Limb (tissue), 2 donors: ENCODE results near the gene IDS.
"Not testable (repeated sequence)": the region's sequence is repeated elsewhere in the genome, so short reads cannot be mapped to it uniquely, and the experiment has no call there.

Source experiments
- DNase-seq, 2 donors: peaks; one replicate each; pipeline ENCODE4 v3.0.0-alpha.2; 2016; ENCODE audit errors: extremely low spot score in 2 of 2

The IDS gene

DNA sequence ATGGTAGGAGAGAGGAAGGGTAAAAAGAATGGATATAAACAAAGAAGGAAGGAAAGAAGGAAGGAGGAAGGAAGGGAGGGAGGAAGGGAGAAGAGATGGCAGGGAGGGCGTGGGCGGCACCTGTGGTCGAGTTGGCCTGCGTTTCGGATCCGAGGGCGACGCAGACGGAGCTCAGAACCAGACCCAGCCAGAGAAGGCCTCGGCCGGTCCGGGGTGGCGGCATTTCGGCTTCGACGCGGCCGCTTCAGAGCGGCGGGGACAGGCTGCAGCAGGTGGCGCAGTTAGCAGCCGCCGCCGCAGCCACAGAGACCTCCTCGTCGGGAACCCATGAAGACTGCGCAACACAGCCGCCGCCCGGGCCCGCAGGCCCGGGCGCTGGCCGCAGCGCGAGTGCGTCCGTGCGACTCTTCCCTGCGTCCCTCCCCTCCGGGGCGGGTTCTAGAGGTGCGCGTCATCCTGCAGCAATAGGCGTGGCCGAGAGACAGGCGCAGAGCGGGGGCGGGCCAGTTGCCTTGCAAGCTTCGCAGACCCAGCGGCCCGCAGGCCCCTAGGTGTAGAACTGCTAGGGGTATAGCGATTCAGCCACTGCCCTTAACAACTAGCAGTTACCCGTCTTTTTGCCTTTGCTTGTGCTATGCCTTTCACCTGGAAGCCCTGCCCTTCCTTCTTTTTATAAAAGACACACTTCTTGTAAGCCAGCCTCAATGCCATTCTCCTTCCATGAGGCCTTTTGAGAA, at the start of gene IDS:
IDS (minus strand) TSS at position 392 of the 737 bp plus-strand sequence; CDS start at position 223, 169 bp downstream.
- peak; percentile 80 to 88 for DNase-seq

GRCh38 chrX:149551939-149552248, 46.8 kb upstream of the IDS start:
- DNase-seq, result not testable (repeated sequence)

DNA sequence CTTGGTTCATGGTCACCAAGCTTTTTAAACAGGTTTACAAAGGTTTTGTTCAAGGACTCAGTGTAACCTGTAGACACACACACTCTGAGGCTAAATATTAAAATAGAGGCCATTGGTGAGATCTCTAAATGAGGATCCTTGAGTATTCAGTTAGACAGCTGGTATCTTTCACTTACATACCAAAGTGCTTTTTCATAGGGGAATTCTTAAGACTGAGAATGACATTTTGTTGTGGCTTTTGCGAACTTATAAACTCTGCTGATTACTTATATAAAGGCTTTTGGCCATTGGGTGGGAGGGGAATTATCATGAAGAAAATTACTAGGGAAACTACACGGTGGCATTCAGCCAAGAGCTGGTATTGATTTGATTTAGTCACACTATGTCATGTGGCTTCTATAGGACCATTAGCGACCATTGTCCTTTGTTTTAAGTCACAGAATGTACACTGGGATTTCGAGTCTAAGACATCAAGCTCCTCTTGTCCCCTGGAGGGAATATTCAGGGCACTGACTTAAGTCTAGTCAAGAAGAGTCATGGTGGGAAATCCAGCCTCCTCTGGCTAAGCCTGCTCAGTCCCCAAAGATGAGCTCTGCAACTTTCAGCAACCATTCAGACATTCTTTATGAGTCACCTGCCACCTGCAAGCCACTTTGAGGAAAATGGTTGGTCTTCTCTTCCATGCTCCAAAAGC, 46.3 kb upstream of the IDS start:
- not testable (repeated sequence) for DNase-seq

GRCh38 chrX:149550454-149550853, 45.3 kb upstream of the IDS start:
- DNase-seq, result not testable (repeated sequence)

DNA sequence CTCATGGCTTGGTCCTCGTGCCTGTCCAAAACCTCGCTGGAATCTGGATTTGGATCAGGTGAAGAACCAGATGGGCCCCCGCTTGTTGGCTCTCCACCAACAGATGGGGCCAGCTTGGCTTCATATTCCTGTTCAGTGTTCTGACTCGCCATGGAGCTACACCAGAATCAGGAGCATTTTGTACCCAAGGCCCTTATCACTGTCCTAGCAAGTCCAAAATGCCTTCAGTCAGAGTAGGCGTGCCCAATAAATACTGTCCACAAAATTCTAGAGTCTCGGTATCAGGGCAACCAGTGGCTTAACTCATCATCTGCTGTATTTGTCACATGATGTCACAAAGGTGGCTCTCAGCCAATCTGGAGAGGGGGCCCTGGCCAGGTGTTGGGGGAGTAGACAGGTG, 44.6 kb upstream of the IDS start, which contains the start of gene HSFX3:
HSFX3 (minus strand) TSS at position 224 of the 400 bp plus-strand sequence; CDS start at position 152, 72 bp downstream.
- not testable (repeated sequence) for DNase-seq

- not testable (repeated sequence) for DNase-seq
Observed at GRCh38 chrX:149547782-149548181, 42.7 kb upstream of the IDS start.

DNA sequence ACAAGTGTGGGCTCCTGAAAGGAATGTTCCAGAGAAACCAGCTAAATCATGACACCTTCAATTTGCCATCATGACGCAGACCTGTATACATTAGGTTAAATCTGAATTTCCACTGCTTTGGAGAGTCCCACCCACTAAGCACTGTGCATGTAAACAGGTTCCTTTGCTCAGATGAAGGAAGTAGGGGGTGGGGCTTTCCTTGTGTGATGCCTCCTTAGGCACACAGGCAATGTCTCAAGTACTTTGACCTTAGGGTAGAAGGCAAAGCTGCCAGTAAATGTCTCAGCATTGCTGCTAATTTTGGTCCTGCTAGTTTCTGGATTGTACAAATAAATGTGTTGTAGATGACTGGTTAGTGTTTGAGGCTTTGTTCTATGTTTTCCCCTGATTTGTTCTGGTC, 41.9 kb upstream of the IDS start:
- DNase-seq, result not testable (repeated sequence)

DNA sequence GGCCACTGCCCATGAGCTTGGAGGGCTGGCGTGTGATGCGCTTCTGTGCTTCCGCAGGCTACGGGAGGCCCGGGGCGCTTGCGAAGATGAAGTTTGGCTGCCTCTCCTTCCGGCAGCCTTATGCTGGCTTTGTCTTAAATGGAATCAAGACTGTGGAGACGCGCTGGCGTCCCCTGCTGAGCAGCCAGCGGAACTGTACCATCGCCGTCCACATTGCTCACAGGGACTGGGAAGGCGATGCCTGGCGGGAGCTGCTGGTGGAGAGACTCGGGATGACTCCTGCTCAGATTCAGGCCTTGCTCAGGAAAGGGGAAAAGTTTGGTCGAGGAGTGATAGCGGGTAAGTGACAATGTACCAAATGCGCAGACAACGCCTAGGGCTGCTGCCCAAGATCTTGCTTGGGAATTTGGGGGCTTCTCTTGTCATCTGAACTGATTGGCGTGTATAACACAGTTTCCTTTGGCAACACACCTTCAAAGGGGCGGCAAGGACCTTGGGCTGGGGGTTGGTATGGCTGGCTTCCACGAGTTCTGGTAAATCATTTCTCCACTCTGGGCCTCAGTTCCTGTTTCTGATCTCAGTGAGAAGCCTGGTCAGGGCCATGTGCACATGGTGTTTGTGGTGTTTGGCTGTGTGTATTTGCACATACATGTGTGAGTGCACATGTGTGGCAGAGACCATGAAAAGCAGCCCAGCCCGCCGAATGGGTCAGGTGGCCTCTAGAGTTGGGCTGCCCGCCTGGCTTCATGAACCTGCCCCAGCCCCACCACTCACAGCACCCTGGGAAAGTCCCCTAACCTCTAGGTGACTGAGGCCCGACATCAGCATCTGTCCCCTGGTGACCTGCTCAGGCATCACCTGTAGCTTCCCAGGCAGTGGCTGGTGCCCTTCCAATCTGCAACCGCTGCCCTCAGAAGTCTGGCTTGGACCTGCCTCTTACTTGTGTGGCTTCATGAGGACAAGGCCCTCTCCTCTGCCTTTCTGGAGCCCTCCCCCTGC, 40.7 kb upstream of the IDS start:
- not testable (repeated sequence) for DNase-seq

DNA sequence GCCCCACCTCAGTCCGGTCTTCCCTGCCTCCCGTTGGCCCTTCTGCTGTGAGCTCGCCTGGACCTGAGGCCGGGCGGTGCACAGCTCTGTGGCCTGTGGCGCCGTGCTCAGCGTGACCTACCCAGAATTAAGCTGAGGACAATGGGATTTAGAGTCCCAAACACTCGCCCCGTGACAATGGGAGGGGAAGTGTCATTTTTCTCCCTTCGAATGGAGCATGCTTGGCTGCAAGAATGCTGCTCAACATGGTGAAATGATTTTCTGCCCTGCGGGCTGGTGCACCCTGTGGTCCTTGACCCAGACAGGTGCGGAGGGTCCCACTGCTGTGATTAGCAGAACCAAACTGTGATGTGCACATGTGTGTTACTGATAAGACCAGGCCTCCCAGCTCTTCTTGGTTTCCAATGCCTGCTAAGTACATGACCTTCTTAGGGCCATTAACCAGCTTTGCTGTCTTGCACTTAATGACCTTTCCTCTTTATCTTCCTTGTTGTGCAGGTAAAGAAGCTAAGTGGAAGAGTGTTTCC, 36.5 kb upstream of the IDS start:
- DNase-seq, result peak in 1 of 2 donors; percentile 30

GRCh38 chrX:149540621-149541520, 35.8 kb upstream of the IDS start, which contains the start of gene EOLA1:
TSS of gene EOLA1 (plus strand) at chrX:149541012. CDS start at chrX:149545631, 4,619 bp downstream.
- no peak for DNase-seq

- DNase-seq, result peak; percentile 85 to 95
Observed at GRCh38 chrX:149540131-149540620, 35.1 kb upstream of the IDS start.

DNA sequence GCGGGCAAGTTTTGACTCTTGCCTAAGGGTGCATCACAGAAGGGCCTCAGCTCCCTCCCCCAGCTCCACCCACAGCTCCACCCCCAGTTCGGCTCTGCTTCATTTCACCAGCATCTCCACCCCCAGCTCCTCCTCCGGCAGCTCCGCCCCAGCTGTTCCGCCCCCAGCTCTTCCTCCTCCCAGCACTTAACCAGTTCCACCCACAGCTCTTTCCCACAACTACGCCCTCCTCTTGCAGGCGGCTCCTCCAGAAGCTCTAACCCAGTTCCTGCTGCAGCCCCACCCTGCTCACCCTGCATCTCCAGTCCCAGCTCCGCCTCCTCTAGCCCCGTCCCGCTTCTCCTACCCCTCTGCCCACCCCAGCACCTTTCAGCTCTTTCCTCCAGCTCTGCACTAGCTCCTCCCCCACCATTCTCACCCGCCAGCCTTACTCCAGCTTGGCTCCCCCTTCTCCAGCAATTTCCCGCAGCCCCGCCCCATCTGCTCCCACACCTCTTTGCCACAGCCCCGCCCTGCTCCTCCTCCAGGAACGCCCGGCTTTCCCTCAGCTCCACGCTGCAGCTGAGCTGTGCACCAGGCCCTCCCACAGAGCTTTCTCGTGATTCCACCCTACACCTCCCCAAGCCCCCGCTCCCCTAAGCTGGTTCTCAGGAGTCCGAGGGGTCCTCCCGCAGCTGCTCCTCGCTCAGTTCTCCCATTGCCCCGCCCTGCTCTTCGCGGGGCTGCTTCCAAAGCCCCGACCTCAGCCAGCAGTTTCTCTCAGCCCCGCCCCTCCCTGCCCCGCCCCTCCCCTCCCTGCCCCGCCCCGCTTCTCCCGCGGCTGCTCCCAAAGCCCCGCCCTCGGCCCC, 34.4 kb upstream of the IDS start:
- peak; percentile 82 to 88 for DNase-seq

DNA sequence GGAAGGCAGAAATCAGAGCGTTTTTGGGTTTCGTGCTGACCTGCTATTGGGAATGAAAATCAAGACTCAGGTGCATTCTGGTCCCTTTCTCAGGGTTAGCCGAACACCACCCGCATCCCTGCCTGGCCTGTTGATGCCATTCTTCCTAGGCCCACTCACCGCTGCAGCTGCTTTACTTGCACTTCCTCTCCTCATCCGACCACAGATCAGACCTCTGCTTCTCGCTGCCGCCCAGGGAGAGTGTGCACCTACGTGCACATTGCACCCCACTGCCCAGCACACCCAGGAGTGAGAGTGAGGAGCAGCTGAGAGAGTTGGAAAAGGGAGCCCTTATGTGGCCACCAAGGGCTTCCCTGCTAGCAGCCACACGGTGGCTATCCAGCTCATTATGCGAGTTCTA, 32.4 kb upstream of the IDS start:
- not testable (repeated sequence) for DNase-seq

DNA sequence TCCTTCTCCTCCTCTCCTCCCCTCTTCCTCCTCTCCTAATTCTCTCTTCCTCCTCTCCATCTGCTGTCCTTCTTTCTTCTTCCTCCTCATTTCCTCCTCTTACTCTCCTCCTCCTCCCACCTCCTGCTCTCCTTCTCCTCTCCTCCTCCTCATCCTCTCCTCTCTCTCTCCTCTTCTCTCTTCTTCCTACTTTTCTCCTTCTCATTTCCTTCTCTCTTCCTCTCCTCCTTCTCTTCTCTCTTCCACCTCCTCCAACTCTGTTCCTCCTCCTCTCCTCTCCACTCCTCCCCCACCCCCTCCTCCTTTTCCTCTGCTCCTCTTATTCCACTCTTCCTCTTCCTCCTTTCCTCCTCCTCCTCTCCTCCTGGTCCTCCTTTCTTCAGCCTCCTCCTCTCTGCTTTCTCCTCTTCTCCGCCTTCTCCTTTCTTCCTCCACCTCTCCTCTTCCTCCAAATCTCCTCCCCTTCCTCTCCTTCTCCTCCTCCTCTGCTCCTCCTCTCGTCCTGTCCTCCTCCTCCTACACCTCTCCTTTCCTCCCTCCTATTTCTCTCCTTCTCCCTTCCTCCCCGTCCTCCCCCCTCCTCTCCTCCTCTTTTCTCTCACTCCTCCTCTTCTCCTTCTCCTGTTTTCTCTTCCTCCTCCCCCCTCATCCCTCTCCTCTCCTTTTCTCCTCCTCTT, 30.0 kb upstream of the IDS start:
- not testable (repeated sequence) for DNase-seq

DNA sequence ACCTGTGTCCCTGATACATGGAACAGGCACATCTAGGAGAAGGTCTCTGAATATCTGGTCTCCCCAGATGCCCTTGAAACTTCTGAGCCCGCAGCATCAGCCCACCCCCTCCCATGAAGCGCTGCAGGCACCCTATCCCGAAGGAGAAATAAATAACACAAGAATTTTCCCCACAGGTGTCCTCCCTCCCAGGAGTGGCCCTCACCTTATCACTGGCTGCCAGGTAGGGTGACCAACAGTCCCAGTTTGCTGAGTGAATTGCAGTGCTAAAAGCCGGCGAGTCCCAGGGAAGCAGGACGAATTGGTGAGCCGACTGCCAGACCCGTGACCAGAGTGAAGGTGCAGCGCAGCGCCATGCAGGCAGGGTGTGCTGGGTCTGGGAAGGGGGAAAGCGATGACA, 28.9 kb upstream of the IDS start:
- not testable (repeated sequence) for DNase-seq

GRCh38 chrX:149532868-149533267, 27.8 kb upstream of the IDS start:
- DNase-seq, result not testable (repeated sequence)

DNA sequence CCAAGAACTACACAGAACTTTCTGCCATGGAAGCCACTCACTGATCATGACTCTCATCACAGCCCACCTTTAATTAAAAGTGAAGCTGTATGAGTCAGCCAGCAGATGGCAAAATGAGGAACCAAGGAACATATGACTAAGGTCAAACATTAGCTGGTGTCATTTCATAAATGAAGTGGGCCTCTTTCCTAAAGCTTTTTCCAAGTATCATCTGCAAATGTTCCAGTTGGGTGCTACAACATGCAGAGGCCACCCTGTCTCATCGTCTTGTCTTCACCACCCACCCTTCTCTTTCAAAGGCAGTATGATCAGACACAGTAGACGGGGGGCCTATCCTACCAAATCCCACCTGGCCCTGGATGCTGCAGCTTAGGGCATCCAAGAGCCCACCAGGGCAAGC, 26.5 kb upstream of the IDS start:
- no peak for DNase-seq

- DNase-seq, result no peak
Observed at GRCh38 chrX:149528381-149528780, 23.3 kb upstream of the IDS start.
